Activated naive CD8-positive, alpha-beta T cell treated with anti-CD3 and anti-CD28 coated beads, Interleukin-2, amount 50 U/mL, for 24 hours (primary cell): ENCODE results near the gene DDX23.
A peak's percentile ranks its signal among the peaks of the same experiment; 100 is the strongest.

Source experiments
- ATAC-seq: fragments of 150-1000 bp; cut with Tn5 transposase; one replicate; pipeline ENCODE4 v1.10.0; 2021
- DNase-seq: peaks from one replicate; pipeline ENCODE4 v3.0.0; 2021
- H3K27ac Mint-ChIP-seq: one replicate; pipeline ENCODE4 v1.8.0; 2021; ENCODE audit warnings: mild to moderate bottlenecking, mixed read lengths
- H3K27me3 Mint-ChIP-seq: one replicate; pipeline ENCODE4 v1.8.0; 2021; ENCODE audit warnings: mixed read lengths
- H3K36me3 Mint-ChIP-seq: one replicate; pipeline ENCODE4 v1.8.0; 2021; ENCODE audit warnings: low read depth, mixed read lengths
- H3K4me1 Mint-ChIP-seq: one replicate; pipeline ENCODE4 v1.8.0; 2021; ENCODE audit warnings: mixed read lengths
- H3K4me3 Mint-ChIP-seq: one replicate; pipeline ENCODE4 v1.8.0; 2021; ENCODE audit warnings: mild to moderate bottlenecking, moderate library complexity, mixed read lengths
- H3K9me3 Mint-ChIP-seq: one replicate; pipeline ENCODE4 v1.8.0; 2021; ENCODE audit warnings: mixed read lengths

The DDX23 gene

DNA sequence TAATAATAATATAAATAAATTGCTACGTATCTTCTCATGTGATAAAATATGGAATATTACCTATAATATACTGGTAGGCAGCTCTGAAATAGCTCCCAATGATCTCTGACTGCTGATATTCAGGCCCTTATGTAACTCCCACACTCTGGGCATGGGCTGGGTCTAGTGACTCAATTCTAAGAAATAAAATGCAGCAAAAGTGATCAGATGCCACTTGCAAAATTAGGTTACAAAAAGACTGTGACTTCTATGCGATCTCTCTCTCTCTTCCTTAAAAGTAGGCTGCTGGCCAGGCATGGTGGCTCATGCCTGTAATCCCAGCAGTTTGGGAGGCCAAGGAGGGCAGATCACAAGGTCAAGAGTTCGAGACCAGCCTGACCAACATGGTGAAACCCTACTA is 44.0 kb downstream of the DDX23 start:
- no peaks in the 10 kb centered on the region for H3K36me3 Mint-ChIP-seq
- no peaks in the 10 kb centered on the region for H3K9me3 Mint-ChIP-seq
- no peaks in the 10 kb centered on the region for H3K27me3 Mint-ChIP-seq
- H3K4me3 Mint-ChIP-seq, result no peak overlapping the region
- DNase-seq, result no peak
- ATAC-seq, result no peak
- H3K27ac Mint-ChIP-seq, result no peak overlapping the region
- H3K4me1 Mint-ChIP-seq, result peaks cover 5% of the 10 kb centered on the region

- H3K27ac Mint-ChIP-seq, result no peak overlapping the region
Observed at GRCh38 chr12:48803675-48804074, 48.3 kb downstream of the DDX23 start.

DNA sequence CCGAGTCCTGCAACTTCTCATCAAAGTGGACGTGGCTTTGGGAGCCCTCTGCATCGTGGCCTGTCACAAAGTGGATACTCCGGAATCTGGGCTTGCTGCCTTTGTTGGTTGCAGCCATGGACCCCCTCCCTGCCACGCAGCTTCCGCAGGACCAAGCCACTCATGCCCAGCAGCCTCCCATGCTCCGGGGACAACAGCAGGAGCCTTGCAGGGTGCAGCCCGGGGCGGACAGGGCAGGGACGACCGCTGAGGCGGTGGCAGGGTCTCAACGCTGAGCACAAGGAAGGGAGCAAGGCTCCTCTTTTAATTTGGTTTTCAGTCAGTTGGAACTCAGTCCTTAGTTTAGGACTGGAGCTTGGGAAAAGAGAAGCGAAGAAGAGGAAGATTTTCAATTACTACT is 51.0 kb downstream of the DDX23 start:
- H3K27me3 Mint-ChIP-seq, result peaks cover 1% of the 10 kb centered on the region
- no peaks in the 10 kb centered on the region for H3K36me3 Mint-ChIP-seq
- H3K9me3 Mint-ChIP-seq, result no peaks in the 10 kb centered on the region
- DNase-seq (no peak), ATAC-seq (no peak)
- H3K4me3 Mint-ChIP-seq, result no peak overlapping the region
- H3K27ac Mint-ChIP-seq, result no peak overlapping the region
- peaks cover 16% of the 10 kb centered on the region for H3K4me1 Mint-ChIP-seq

More at GRCh38 chr12:48803675-48804074, 48.3 kb downstream of the DDX23 start:
- Mint-ChIP-seq H3K4me3 (no peak overlapping the region), H3K9me3 (no peaks in the 10 kb centered on the region), H3K27me3 (no peaks in the 10 kb centered on the region), H3K4me1 (peaks cover 5% of the 10 kb centered on the region), H3K36me3 (no peaks in the 10 kb centered on the region)
- DNase-seq (no peak), ATAC-seq (no peak)

GRCh38 chr12:48800457-48800856 is 51.5 kb downstream of the DDX23 start:
- H3K9me3 Mint-ChIP-seq, result no peaks in the 10 kb centered on the region
- peaks cover 1% of the 10 kb centered on the region for H3K27me3 Mint-ChIP-seq
- H3K4me3 Mint-ChIP-seq, result no peak overlapping the region
- no peaks in the 10 kb centered on the region for H3K36me3 Mint-ChIP-seq
- DNase-seq (no peak), ATAC-seq (no peak)
- peaks cover 16% of the 10 kb centered on the region for H3K4me1 Mint-ChIP-seq
- no peak overlapping the region for H3K27ac Mint-ChIP-seq

GRCh38 chr12:48796976-48797375 is 55.0 kb downstream of the DDX23 start:
- H3K36me3 Mint-ChIP-seq, result no peaks in the 10 kb centered on the region
- H3K27ac Mint-ChIP-seq, result peak overlapping the region; percentile 18
- no peak overlapping the region for H3K4me3 Mint-ChIP-seq
- peaks cover 12% of the 10 kb centered on the region for H3K4me1 Mint-ChIP-seq
- DNase-seq, result peak; percentile 51
- peak; percentile 96 for ATAC-seq
- H3K9me3 Mint-ChIP-seq, result no peaks in the 10 kb centered on the region
- H3K27me3 Mint-ChIP-seq, result peaks cover 11% of the 10 kb centered on the region

DNA sequence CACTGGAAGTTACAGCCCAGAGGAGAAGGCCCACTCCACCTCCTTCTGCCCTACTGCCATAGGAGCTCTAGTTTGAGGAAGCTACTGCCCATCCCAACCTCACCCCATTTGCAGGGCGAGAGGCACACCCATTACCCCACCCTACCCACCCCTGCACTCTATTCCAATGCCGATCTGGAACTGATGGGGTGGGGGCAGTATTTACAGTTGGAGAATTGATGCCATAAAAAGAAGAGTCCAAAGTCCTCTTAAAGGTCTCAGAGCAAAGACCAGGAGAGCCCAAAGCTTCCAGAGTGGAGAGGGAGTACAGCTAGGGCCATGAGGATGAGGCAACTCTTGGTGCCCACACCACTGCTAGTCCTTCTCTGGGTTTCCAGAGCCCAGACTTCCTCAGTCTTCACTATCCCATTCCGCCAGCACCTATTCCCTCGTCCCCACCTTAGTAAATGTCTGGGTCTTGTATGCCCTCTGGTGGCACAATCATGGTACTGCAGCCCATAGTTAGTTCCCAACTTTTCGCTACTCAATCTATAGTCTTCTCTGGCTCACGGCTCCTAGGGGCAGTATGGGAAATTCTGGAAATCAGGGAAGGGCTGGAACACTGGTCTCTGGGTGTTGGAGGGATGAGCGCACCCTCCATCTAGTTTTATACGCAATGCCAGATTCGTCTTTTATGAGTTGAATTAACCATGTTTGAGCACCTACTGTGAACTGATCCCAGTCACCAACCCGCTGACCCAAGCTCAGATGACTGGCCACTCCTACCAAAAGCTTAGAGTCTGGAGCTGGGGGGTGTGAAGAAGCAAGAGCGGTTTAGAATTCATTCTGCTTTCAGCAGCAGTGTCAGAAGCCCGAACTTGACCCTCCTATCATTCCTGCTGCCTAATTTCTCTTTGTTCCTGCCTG is 56.2 kb downstream of the DDX23 start:
- Mint-ChIP-seq H3K4me1 (peaks cover 12% of the 10 kb centered on the region), H3K27ac (no peak overlapping the region), H3K36me3 (no peaks in the 10 kb centered on the region), H3K4me3 (no peak overlapping the region), H3K9me3 (no peaks in the 10 kb centered on the region), H3K27me3 (peaks cover 14% of the 10 kb centered on the region)
- peak; percentile 55 for DNase-seq
- ATAC-seq, result peak; percentile 53

- DNase-seq (no peak), ATAC-seq (no peak)
- Mint-ChIP-seq H3K36me3 (no peaks in the 10 kb centered on the region), H3K4me1 (peaks cover 13% of the 10 kb centered on the region), H3K27ac (no peak overlapping the region), H3K27me3 (peaks cover 21% of the 10 kb centered on the region), H3K4me3 (no peak overlapping the region), H3K9me3 (no peaks in the 10 kb centered on the region)
Observed at GRCh38 chr12:48794870-48795269, 57.1 kb downstream of the DDX23 start.

- Mint-ChIP-seq H3K27ac (no peak overlapping the region), H3K4me3 (no peak overlapping the region), H3K9me3 (no peaks in the 10 kb centered on the region), H3K36me3 (no peaks in the 10 kb centered on the region), H3K4me1 (peaks cover 15% of the 10 kb centered on the region), H3K27me3 (peaks cover 27% of the 10 kb centered on the region)
- ATAC-seq (no peak), DNase-seq (no peak)
Observed at GRCh38 chr12:48793696-48794095, 58.3 kb downstream of the DDX23 start.

DNA sequence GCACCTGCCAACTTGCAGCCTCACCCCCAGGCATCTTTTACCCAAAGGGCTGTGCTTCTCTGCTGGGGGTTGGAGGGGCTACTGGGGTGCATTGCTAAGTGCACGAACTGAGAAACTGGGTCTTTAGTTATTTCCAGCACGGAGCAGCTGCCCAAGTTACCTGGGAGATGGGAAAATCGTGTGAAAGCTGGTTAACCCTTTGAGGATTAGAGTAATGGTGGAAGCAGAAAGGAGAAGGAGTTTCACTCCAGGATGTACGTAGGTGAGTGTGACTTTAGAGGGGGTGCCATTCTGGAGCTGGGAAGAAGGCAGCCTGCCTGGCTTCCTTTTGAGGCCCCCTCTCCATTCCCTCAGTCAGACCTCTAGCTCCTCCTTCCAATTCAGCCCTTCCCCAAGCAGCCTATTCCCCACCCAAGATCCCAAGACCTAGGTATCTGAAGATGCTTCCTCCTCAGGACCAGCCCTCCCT is 62.1 kb downstream of the DDX23 start:
- Mint-ChIP-seq H3K4me1 (peaks cover 3% of the 10 kb centered on the region), H3K9me3 (no peaks in the 10 kb centered on the region), H3K27ac (no peak overlapping the region), H3K4me3 (no peak overlapping the region), H3K27me3 (peaks cover 56% of the 10 kb centered on the region), H3K36me3 (no peaks in the 10 kb centered on the region)
- DNase-seq (no peak), ATAC-seq (no peak)

DNA sequence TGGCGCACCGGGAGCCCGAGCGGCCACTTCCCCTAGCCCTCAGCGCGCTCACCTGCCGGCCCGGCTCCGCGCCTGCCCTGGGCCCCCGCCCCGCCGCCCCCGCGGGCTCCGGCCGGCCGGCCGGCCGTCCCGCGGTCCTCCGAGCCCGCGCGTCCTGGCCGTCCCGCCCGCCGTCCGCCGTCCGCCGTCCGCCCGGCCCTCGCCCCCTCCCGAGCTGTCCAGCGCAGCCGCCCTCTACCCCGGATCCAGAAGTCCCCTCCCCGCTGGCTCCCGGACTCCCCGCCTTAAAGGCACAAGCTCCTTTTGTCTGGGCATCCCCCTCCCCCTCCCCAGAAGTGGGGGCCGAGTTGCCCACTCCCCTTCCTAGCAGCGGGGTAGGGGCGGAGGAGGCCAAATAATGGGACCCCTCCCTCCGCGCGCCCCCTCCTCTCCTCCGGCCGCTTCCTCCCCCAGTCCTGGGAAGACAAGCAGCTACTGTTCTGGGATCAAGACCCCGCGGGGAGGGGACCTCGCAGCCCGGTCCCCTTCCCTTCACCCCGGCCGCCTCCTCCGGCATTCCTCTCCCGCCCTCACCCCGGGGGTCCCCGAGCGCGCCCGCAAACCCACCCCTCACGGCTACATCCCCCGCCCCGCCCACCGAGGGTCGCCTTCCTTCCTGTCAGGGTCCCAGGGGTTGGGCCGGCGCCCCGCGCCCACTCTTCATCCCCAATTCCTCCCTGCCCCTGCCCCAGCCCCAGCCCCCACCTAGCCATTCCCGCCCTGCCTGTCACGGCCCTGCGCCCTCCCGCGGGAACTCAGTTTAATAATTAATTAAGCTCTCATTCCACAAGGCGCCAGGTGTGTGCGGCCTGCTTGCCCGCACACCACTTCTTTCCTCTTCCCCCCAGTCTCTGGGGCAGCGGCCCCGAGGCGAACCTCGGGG is 62.8 kb downstream of the DDX23 start, which contains the start of gene ADCY6:
Gene ADCY6, minus strand, starts transcription at position 236 of the 922 bp plus-strand sequence. CDS start 5,655 bp downstream, outside the sequence.
- Mint-ChIP-seq H3K27me3 (peaks cover 60% of the 10 kb centered on the region), H3K36me3 (no peaks in the 10 kb centered on the region), H3K9me3 (no peaks in the 10 kb centered on the region), H3K27ac (no peak within 1 kb of the TSS), H3K4me3 (peak within 1 kb of the TSS; percentile 43), H3K4me1 (peaks cover 3% of the 10 kb centered on the region)
- no peak for DNase-seq
- no peak for ATAC-seq

- DNase-seq, result no peak
- H3K27ac Mint-ChIP-seq, result no peak overlapping the region
- peak overlapping the region; percentile 43 for H3K4me3 Mint-ChIP-seq
- no peak for ATAC-seq
- H3K36me3 Mint-ChIP-seq, result no peaks in the 10 kb centered on the region
- no peaks in the 10 kb centered on the region for H3K9me3 Mint-ChIP-seq
- H3K27me3 Mint-ChIP-seq, result peaks cover 59% of the 10 kb centered on the region
- peaks cover 3% of the 10 kb centered on the region for H3K4me1 Mint-ChIP-seq
Observed at GRCh38 chr12:48788524-48788853, 63.5 kb downstream of the DDX23 start.

DNA sequence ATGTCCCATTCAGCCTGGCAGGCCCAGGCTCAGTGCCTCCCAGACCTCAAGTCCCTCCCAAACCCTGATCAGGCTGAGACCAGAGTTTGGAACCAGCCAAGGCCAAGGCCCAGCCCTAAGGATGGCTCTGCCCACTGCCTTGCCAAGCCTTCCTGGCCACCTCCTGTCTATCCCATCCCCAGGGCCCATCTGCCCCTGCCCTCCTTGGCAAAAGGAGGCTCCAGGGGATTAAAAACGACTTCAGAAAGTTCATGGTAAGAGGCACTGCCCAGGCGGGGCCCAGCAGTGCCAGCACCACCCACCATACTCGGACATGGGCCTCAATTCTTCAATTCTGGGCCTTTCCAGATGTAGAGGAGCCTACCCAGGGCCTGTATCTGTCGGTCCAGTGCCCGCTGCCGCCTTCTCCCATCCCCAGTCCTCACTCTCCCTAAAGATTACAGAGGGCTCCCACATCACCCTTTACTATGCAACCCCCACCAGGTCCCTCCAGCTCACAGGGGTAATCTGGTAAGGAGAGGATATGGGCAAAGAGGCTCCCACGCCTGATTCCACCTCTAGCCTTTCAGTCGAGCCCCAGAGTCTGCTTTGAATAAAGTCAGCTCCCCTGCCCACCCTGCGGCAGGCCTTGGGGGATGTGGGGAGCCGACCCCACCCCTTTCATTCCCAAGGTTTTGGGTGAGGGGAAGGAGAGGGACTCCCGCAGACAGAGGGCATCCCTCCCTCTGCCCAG is 64.0 kb downstream of the DDX23 start:
- H3K4me3 Mint-ChIP-seq, result peak overlapping the region; percentile 43
- no peak for DNase-seq
- H3K4me1 Mint-ChIP-seq, result peaks cover 3% of the 10 kb centered on the region
- no peaks in the 10 kb centered on the region for H3K9me3 Mint-ChIP-seq
- no peak for ATAC-seq
- peaks cover 60% of the 10 kb centered on the region for H3K27me3 Mint-ChIP-seq
- no peaks in the 10 kb centered on the region for H3K36me3 Mint-ChIP-seq
- no peak overlapping the region for H3K27ac Mint-ChIP-seq

DNA sequence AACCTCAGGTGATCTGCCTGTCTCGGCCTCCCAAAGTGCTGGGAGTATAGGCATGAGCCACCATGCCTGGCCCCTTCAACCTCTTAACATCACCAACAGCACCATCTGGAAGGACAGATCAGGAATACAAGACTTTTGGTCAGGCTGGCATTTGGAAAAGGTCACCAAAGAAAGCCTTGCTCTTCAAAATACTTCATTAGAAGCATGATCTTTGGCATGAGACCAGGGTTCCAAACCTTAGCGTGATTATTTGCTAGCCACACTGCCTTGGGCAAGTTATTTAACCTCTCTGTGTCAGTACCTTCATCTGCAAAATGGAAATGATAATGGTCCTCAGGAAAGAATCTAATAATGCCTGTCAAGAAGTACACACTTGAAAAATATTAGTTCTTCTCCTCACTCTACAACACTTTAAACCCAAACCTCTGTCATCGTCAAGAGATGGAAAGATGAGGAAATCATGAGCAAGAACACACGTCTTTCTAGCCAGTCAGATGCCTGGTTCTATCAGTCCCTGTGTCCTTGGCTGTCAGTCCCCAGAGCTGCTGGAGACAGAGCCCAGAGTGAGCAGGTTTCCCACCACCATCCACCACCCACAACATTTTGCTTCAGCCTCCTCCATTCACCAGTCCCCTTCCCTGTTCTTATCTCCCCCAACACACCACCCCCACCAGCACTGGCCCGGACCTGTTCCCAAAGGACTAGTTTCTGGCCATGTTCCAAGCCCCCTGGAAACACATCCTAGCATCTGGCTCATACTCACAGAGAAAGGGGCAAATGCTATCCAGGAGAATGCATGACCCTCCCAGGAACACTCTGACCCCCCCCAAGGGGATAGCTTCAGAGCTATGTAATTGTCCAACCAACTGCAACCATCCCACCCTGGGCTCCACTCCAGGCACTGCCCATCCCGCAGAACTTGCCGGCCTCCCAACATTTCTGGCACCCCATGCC is 65.1 kb downstream of the DDX23 start:
- H3K4me3 Mint-ChIP-seq, result no peak overlapping the region
- H3K27me3 Mint-ChIP-seq, result peaks cover 58% of the 10 kb centered on the region
- no peak overlapping the region for H3K27ac Mint-ChIP-seq
- DNase-seq, result no peak
- no peaks in the 10 kb centered on the region for H3K9me3 Mint-ChIP-seq
- H3K4me1 Mint-ChIP-seq, result peaks cover 3% of the 10 kb centered on the region
- no peaks in the 10 kb centered on the region for H3K36me3 Mint-ChIP-seq
- ATAC-seq, result peak; percentile 13
